Endothelial cell of umbilical vein (primary cell): ENCODE measurements around the gene ANXA6. TPM values are rescaled to one million over a fixed set of nuclear protein-coding genes. Genes with fewer than 3 reads are reported as not detected.

ENCODE experiments used
- BruUV-seq: library from RNA; stranded (reverse); fragments of 400-500 nt; replicated peaks from 2 replicates; lab custom pipeline; 2021; lab: Mats Ljungman, UMichigan
- CTCF ChIA-PET: fragments of 300-600, 350-600 bp; sonication (Branson Sonifier 250); formaldehyde crosslinking; loops from one replicate; lab custom pipeline; 2021; ENCODE audit warnings: antibody characterized with exemption, inconsistent platforms; lab: Charles Lee
- POLR2A ChIA-PET: fragments of 300-600, 350-600 bp; sonication (Branson Sonifier 250); formaldehyde crosslinking; loops from one replicate; lab custom pipeline; 2021; ENCODE audit warnings: antibody characterized with exemption, inconsistent platforms; lab: Charles Lee
- DNase-seq: peaks from one replicate; pipeline ENCODE4 v3.0.0-alpha.2; 2011; ENCODE audit warnings: low read depth, low spot score
- FAIRE-seq: peaks from 2 replicates; lab custom pipeline; 2011; peaks lifted over from hg19 to GRCh38; lab: Jason Lieb, UNC
- H2AFZ ChIP-seq: 2 replicates; pipeline ENCODE4 v1.6.0; 2012; ENCODE audit warnings: low read depth, low read length, control low read depth, inconsistent platforms
- H3K27ac ChIP-seq: 2 replicates; pipeline ENCODE4 v1.5.1; 2011; ENCODE audit warnings: low read depth, mild to moderate bottlenecking, control low read depth, low read length, moderate library complexity; ENCODE audit not compliant: insufficient read depth
- H3K27me3 ChIP-seq, 2 experiments: 2 replicates each; pipeline versions ENCODE4 v1.6.0 to v1.6.1; 2011; ENCODE audit warnings: low read length in 2 of 2, mixed read lengths in 1 of 2; ENCODE audit not compliant: control insufficient read depth in 2 of 2, insufficient read depth in 2 of 2
- H3K36me3 ChIP-seq, 2 experiments: 2 replicates in 1 of 2; 3 replicates in 1 of 2; pipeline ENCODE4 v1.5.1; 2011; ENCODE audit warnings: low read length in 2 of 2, mild to moderate bottlenecking in 1 of 2, moderate library complexity in 1 of 2; ENCODE audit not compliant: control insufficient read depth in 2 of 2, insufficient read depth in 2 of 2; ENCODE audit errors: extremely low read depth in 1 of 2
- H3K4me1 ChIP-seq: 3 replicates; pipeline ENCODE4 v1.5.1; 2011; ENCODE audit warnings: mild to moderate bottlenecking, low read length; ENCODE audit not compliant: control insufficient read depth, insufficient read depth; ENCODE audit errors: extremely low read depth
- H3K4me2 ChIP-seq: 2 replicates; pipeline ENCODE4 v1.6.1; 2011; ENCODE audit warnings: low read length, control low read depth, mixed read lengths; ENCODE audit not compliant: insufficient read depth
- H3K4me3 ChIP-seq, 3 experiments: fragments of 200-600 bp in 1 of 3; sonication (generic), shearing (Covaris generic) in 1 of 3; replicated peaks in 1 of 3; 2 replicates each; pipeline ENCODE4 v1.5.1; 2011 to 2016; ENCODE audit warnings: control low read depth in 3 of 3, low read length in 3 of 3, mild to moderate bottlenecking in 2 of 3, inconsistent platforms in 1 of 3, low read depth in 1 of 3, moderate library complexity in 1 of 3; ENCODE audit not compliant: insufficient read depth in 1 of 3
- H3K79me2 ChIP-seq: 2 replicates; pipeline ENCODE4 v1.6.0; 2012; ENCODE audit warnings: low read length, inconsistent platforms; ENCODE audit not compliant: control insufficient read depth, insufficient read depth
- H3K9ac ChIP-seq: replicated peaks from 2 replicates; pipeline ENCODE3; 2011; ENCODE audit warnings: low read length, control low read depth; ENCODE audit not compliant: insufficient read depth; ENCODE audit errors: extremely low read depth
- H3K9me1 ChIP-seq: replicated peaks from 3 replicates; pipeline ENCODE4 v1.6.0; 2011; ENCODE audit warnings: mild to moderate bottlenecking, low read length; ENCODE audit not compliant: control insufficient read depth, insufficient read depth; ENCODE audit errors: extremely low read depth
- H3K9me3 ChIP-seq: replicated peaks from 2 replicates; pipeline ENCODE4 v1.5.1; 2012; ENCODE audit warnings: low read length, inconsistent platforms; ENCODE audit not compliant: control insufficient read depth, insufficient read depth
- H4K20me1 ChIP-seq: replicated peaks from 2 replicates; pipeline ENCODE3; 2011; ENCODE audit warnings: mild to moderate bottlenecking, low read length; ENCODE audit not compliant: control insufficient read depth, insufficient read depth; ENCODE audit errors: extremely low read depth
- EZH2 ChIP-seq: IDR thresholded peaks from 2 replicates; pipeline ENCODE4 v1.6.1; 2012; ENCODE audit warnings: borderline replicate concordance, low read depth, mild to moderate bottlenecking, moderate library complexity, low read length, inconsistent platforms; ENCODE audit not compliant: severe bottlenecking
- FOS ChIP-seq: IDR thresholded peaks from 2 replicates; pipeline ENCODE4 v1.6.1; 2011; ENCODE audit warnings: mild to moderate bottlenecking, low read length, moderate library complexity, borderline replicate concordance; ENCODE audit not compliant: insufficient read depth
- JUN ChIP-seq: IDR thresholded peaks from 2 replicates; pipeline ENCODE4 v1.6.1; 2011; ENCODE audit warnings: borderline replicate concordance, low read depth; ENCODE audit not compliant: insufficient read length, insufficient read depth
- MYC ChIP-seq: IDR thresholded peaks from one replicate; pipeline ENCODE4 v1.6.1; 2011; ENCODE audit warnings: mild to moderate bottlenecking, low read depth, low read length
- POLR2A ChIP-seq: IDR thresholded peaks from 2 replicates; pipeline ENCODE4 v1.6.1; 2012; ENCODE audit warnings: low read depth, mild to moderate bottlenecking, control low read depth, low read length
- POLR2AphosphoS5 ChIP-seq: IDR thresholded peaks from 2 replicates; pipeline ENCODE4 v1.6.1; 2012; ENCODE audit warnings: low read depth, mild to moderate bottlenecking, control low read depth, low read length, moderate library complexity; ENCODE audit not compliant: insufficient read depth
- dilution Hi-C: fragments of 300-500 bp; cut with MboI; formaldehyde crosslinking; loops from one replicate; pipeline ENCODE4 v1.15.0; 2019; ENCODE audit warnings: low sequenced_read_pairs; ENCODE audit not compliant: extremely low pct_ligation_motif_present
- intact Hi-C: fragments of 100-400 bp; cut with micrococcal nuclease; formaldehyde crosslinking; loops from one replicate; pipeline ENCODE4 v1.10.0; 2022
- polyA plus RNA-seq, 4 experiments: library from polyadenylated mRNA; depleted of rRNA in 3 of 4; stranded (reverse) in 3 of 4; unstranded in 1 of 4; fragments of >200 nt; gene quantifications; 2 replicates each; pipeline versions ENCODE4 v1.2.1 to v1.2.3, GENCODE V29; 2011 to 2012; ENCODE audit warnings: missing spikeins in 1 of 4
- total RNA-seq: library from RNA; stranded (reverse); gene quantifications from 2 replicates; pipeline ENCODE4 v1.2.3, GENCODE V29; 2021
- TF ChIP-seq, protein P1 (sequence below), 2 donors: IDR thresholded peaks; 1 replicate in 1 of 2; 2 replicates in 1 of 2; pipeline ENCODE4 v1.5.1; 2011; ENCODE audit warnings: low read length in 2 of 2, mild to moderate bottlenecking in 2 of 2, moderate library complexity in 2 of 2, control low read depth in 1 of 2, inconsistent platforms in 1 of 2, low read depth in 1 of 2; ENCODE audit not compliant: insufficient read depth in 1 of 2; ENCODE audit errors: extremely low read depth in 1 of 2

Gene ANXA6
- total and polyA plus RNA-seq, 2 donors (not counting 3 experiments of a cell fraction or from before 2014, with no cell fraction given): 195 to 266 TPM

DNA sequence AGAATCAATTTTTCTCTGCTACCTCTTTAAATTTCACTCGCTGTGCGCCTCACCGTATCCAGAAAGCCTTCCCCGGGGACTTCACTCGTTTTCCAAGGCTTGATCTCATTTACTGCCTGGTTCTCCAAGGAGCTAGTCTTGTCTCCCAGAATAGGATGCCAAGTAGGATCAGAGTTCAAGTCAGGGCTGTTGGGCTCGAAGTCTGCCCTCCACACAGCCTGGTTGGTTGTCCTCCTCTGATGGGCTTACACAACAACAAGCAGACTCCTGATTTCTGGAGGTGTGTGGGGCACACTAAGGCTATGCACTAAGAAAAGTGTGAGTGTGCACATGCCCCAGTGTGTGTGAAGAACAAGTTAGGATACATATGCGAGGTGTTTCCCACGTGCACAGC, 62.7 kb downstream of the ANXA6 start:
- Histone ChIP-seq H3K4me2 (no peak overlapping the region), H3K27ac (peak overlapping the region; percentile 67), H2AFZ (no peak overlapping the region), H3K4me1 (peaks cover 38% of the 10 kb centered on the region), H3K79me2 (no peaks in the 10 kb centered on the region), H3K9ac (no peak overlapping the region), H3K36me3 (no peaks in the 10 kb centered on the region), H4K20me1 (no peaks in the 10 kb centered on the region), H3K4me3 (no peak overlapping the region), H3K27me3 (no peaks in the 10 kb centered on the region), H3K9me3 (no peaks in the 10 kb centered on the region), H3K9me1 (no peaks in the 10 kb centered on the region)
- CTCF ChIA-PET: interaction anchor here (2.3 kb wide), 1 partner anchor 20 kb away, joined by 11 read pairs; no protein-coding TSS in a partner anchor
- no peak for TF ChIP-seq JUN
- DNase-seq (no peak), FAIRE-seq (peak; percentile 53)
- dilution Hi-C loops: no loop called here
- POLR2A ChIA-PET: no interaction called here
- BruUV-seq: no TSS peak
- intact Hi-C loops: loop anchor here (5.0 kb wide), 1 partner anchor 43 kb away; no protein-coding TSS in a partner anchor

DNA sequence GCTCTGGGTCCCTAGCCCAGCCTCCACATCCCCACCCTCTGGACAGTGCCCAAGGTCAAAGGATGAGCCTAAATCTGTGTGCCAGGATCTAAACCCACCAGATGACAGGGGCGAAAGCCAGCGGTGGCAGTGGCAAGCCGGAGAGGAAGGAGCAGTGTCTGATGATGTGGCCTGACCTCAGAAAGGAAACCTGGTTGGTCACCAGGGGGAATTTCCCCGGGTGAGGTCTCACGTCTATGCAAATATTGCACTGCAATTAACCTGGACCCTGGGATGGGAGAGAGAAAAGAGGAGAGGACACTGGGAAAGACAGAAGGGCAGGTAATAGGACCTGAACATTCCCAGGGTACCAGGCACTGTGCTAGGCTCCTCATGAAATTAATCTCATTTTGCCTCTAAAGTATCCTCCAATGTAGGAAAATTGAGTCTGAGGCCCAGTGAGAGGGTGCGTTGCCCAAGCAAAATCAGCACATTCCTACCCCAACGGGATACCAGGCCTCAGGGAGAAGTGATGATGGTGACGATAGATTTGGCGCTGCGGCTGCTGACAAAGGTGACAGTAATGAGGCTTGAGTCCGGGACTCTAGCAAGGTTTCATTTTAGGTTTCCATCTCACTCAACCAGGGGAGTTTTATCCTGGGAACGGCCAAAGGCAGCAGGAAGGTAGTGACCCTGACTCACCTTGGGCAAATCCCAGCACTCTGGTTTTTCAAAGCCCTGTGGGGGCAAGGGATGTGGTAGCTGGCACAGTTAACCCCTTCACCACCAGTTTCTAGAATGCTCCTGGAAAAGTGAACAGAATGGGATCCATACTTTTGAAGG, 63.3 kb downstream of the ANXA6 start:
- no peak overlapping the region for H3K4me3 ChIP-seq
- peak overlapping the region; percentile 6 for H3K4me2 ChIP-seq
- H3K9me3 ChIP-seq: no peaks in the 10 kb centered on the region
- no peak overlapping the region for H2AFZ ChIP-seq
- DNase-seq (no peak), FAIRE-seq (peak; percentile 48)
- BruUV-seq: no TSS peak
- H3K36me3 ChIP-seq: no peaks in the 10 kb centered on the region
- peak overlapping the region; percentile 67 for H3K27ac ChIP-seq
- ChIA-PET POLR2A (interaction anchor here (0.9 kb wide), 1 partner anchor 13 kb away, joined by 4 read pairs; the partner anchor contains the start of gene TNIP1), CTCF (interaction anchor here (0.8 to 2.3 kb wide), 12 partner anchors 13 to 92 kb away, joined by 3 to 19 read pairs (median 4); partner anchors contain the start of gene TNIP1)
- no peaks in the 10 kb centered on the region for H3K79me2 ChIP-seq
- H3K4me1 ChIP-seq: peaks cover 44% of the 10 kb centered on the region
- H3K9ac ChIP-seq: no peak overlapping the region
- no peaks in the 10 kb centered on the region for H3K9me1 ChIP-seq
- dilution Hi-C loops: no loop called here
- TF ChIP-seq JUN (no peak), EZH2 (no peak), MYC (no peak), POLR2AphosphoS5 (no peak), FOS (no peak), POLR2A (peak; percentile 19)
- TF ChIP-seq, protein P1, sequence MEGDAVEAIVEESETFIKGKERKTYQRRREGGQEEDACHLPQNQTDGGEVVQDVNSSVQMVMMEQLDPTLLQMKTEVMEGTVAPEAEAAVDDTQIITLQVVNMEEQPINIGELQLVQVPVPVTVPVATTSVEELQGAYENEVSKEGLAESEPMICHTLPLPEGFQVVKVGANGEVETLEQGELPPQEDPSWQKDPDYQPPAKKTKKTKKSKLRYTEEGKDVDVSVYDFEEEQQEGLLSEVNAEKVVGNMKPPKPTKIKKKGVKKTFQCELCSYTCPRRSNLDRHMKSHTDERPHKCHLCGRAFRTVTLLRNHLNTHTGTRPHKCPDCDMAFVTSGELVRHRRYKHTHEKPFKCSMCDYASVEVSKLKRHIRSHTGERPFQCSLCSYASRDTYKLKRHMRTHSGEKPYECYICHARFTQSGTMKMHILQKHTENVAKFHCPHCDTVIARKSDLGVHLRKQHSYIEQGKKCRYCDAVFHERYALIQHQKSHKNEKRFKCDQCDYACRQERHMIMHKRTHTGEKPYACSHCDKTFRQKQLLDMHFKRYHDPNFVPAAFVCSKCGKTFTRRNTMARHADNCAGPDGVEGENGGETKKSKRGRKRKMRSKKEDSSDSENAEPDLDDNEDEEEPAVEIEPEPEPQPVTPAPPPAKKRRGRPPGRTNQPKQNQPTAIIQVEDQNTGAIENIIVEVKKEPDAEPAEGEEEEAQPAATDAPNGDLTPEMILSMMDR (IDR thresholded peaks at IDR 0.05; ENCODE audit: extremely low read depth in 1 of 2, insufficient read depth in 1 of 2, low read depth in 1 of 2, low read length in 2 of 2): no peak
- intact Hi-C loops: no loop called here
- no peaks in the 10 kb centered on the region for H4K20me1 ChIP-seq
- no peaks in the 10 kb centered on the region for H3K27me3 ChIP-seq
